H9 (cell line): ENCODE data around the gene KRTAP10-9. TPM values are rescaled to one million over a fixed set of nuclear protein-coding genes. Genes with fewer than 3 reads are reported as not detected.

Experiments
- DNase-seq: peaks from one replicate; pipeline ENCODE4 v3.0.0-alpha.2; 2017
- H2AFZ ChIP-seq: one replicate; pipeline ENCODE4 v1.6.1; 2013; ENCODE audit warnings: mild to moderate bottlenecking, low read length, control low read depth, moderate library complexity
- H2AK5ac ChIP-seq: 2 replicates; pipeline ENCODE4 v1.6.1; 2013; ENCODE audit warnings: low read length, control low read depth, mixed read lengths; ENCODE audit not compliant: insufficient read length
- H2BK120ac ChIP-seq: one replicate; pipeline ENCODE4 v1.6.1; 2013; ENCODE audit warnings: low read depth, mild to moderate bottlenecking, low read length, control low read depth, inconsistent platforms; ENCODE audit not compliant: poor library complexity, severe bottlenecking
- H2BK12ac ChIP-seq: 2 replicates; pipeline ENCODE4 v1.6.1; 2013; ENCODE audit warnings: low read length, control low read depth, mixed read lengths, low read depth; ENCODE audit not compliant: insufficient read length
- H2BK15ac ChIP-seq: 2 replicates; pipeline ENCODE4 v1.6.1; 2013; ENCODE audit warnings: low read depth, low read length, control low read depth
- H2BK20ac ChIP-seq: one replicate; pipeline ENCODE4 v1.6.1; 2013; ENCODE audit warnings: low read depth, mild to moderate bottlenecking, low read length, control low read depth, inconsistent platforms; ENCODE audit not compliant: poor library complexity, severe bottlenecking
- H2BK5ac ChIP-seq: 2 replicates; pipeline ENCODE4 v1.6.1; 2013; ENCODE audit warnings: low read length, control low read depth, mixed read lengths; ENCODE audit not compliant: insufficient read length
- H3K14ac ChIP-seq: 2 replicates; pipeline ENCODE4 v1.6.1; 2013; ENCODE audit warnings: low read length, control low read depth; ENCODE audit not compliant: insufficient read depth
- H3K18ac ChIP-seq: 2 replicates; pipeline ENCODE4 v1.6.1; 2013; ENCODE audit warnings: low read depth, mild to moderate bottlenecking, mixed read lengths, low read length, control low read depth; ENCODE audit not compliant: insufficient read length
- H3K23ac ChIP-seq: 2 replicates; pipeline ENCODE4 v1.6.1; 2013; ENCODE audit warnings: low read length, control low read depth, mixed read lengths, low read depth; ENCODE audit not compliant: insufficient read length
- H3K23me2 ChIP-seq: 2 replicates; pipeline ENCODE4 v1.6.1; 2013; ENCODE audit warnings: low read depth, mild to moderate bottlenecking, mixed read lengths, low read length, control low read depth; ENCODE audit not compliant: insufficient read length, poor library complexity, severe bottlenecking
- H3K27ac ChIP-seq: 2 replicates; pipeline ENCODE4 v1.5.1; 2013; ENCODE audit warnings: low read length, control low read depth, mixed read lengths, low read depth; ENCODE audit not compliant: insufficient read length
- H3K27me3 ChIP-seq: 2 replicates; pipeline ENCODE4 v1.6.1; 2013; ENCODE audit warnings: low read length, control low read depth, inconsistent platforms; ENCODE audit not compliant: insufficient read depth
- H3K4ac ChIP-seq: 2 replicates; pipeline ENCODE4 v1.6.1; 2013; ENCODE audit warnings: low read depth, mild to moderate bottlenecking, control low read depth, inconsistent platforms, low read length, moderate library complexity
- H3K4me1 ChIP-seq: 2 replicates; pipeline ENCODE4 v1.6.1; 2013; ENCODE audit warnings: low read length, control low read depth, inconsistent platforms; ENCODE audit not compliant: insufficient read depth
- H3K4me2 ChIP-seq: 2 replicates; pipeline ENCODE4 v1.6.1; 2013; ENCODE audit warnings: low read length, control low read depth, mixed read lengths; ENCODE audit not compliant: insufficient read length, insufficient read depth
- H3K56ac ChIP-seq: 2 replicates; pipeline ENCODE4 v1.6.1; 2013; ENCODE audit warnings: low read depth, mild to moderate bottlenecking, mixed read lengths, low read length, control low read depth; ENCODE audit not compliant: insufficient read length
- H3K79me1 ChIP-seq: 2 replicates; pipeline ENCODE4 v1.6.1; 2013; ENCODE audit warnings: low read depth, mild to moderate bottlenecking, moderate library complexity, low read length, control low read depth, inconsistent platforms; ENCODE audit not compliant: insufficient read depth, poor library complexity, severe bottlenecking
- H3K79me2 ChIP-seq: 2 replicates; pipeline ENCODE4 v1.6.1; 2013; ENCODE audit warnings: low read length, control low read depth, inconsistent platforms; ENCODE audit not compliant: insufficient read depth
- H3K9ac ChIP-seq: 2 replicates; pipeline ENCODE4 v1.6.1; 2013; ENCODE audit warnings: low read length, control low read depth, mixed read lengths; ENCODE audit not compliant: insufficient read length; ENCODE audit errors: extremely low read depth
- H3K9me3 ChIP-seq: one replicate; pipeline ENCODE4 v1.6.1; 2013; ENCODE audit warnings: low read depth, low read length, inconsistent platforms; ENCODE audit not compliant: control insufficient read depth
- H3T11ph ChIP-seq: one replicate; pipeline ENCODE4 v1.6.1; 2013; ENCODE audit warnings: mild to moderate bottlenecking, low read length, control low read depth, inconsistent platforms
- H4K20me1 ChIP-seq: one replicate; pipeline ENCODE4 v1.6.1; 2013; ENCODE audit not compliant: control insufficient read depth, insufficient read length, insufficient read depth
- H4K5ac ChIP-seq: 2 replicates; pipeline ENCODE4 v1.6.1; 2013; ENCODE audit warnings: low read depth, mild to moderate bottlenecking, mixed read lengths, low read length, control low read depth; ENCODE audit not compliant: insufficient read length
- H4K8ac ChIP-seq: replicated peaks from 2 replicates; pipeline ENCODE4 v1.6.1; 2013; ENCODE audit warnings: low read length, control low read depth, mixed read lengths, low read depth; ENCODE audit not compliant: insufficient read length
- H4K91ac ChIP-seq: 2 replicates; pipeline ENCODE4 v1.6.1; 2013; ENCODE audit warnings: low read depth, mild to moderate bottlenecking, moderate library complexity, mixed read lengths, low read length, control low read depth; ENCODE audit not compliant: insufficient read length
- H3K27ac Mint-ChIP-seq, 3 experiments: 2 replicates in 2 of 3; 3 replicates in 1 of 3; pipeline ENCODE4 v1.8.0; 2020 to 2021; ENCODE audit warnings: mixed read lengths in 3 of 3, mild to moderate bottlenecking in 1 of 3, moderate library complexity in 1 of 3
- H3K27me3 Mint-ChIP-seq: 2 replicates; pipeline ENCODE4 v1.8.0; 2021; ENCODE audit warnings: low read depth, mild to moderate bottlenecking, moderate library complexity, mixed read lengths
- H3K36me3 Mint-ChIP-seq, 3 experiments: 2 replicates in 2 of 3; 3 replicates in 1 of 3; pipeline ENCODE4 v1.8.0; 2020 to 2021; ENCODE audit warnings: low read depth in 3 of 3, mixed read lengths in 3 of 3; ENCODE audit not compliant: insufficient read depth in 1 of 3
- H3K4me1 Mint-ChIP-seq, 2 experiments: 2 replicates each; pipeline ENCODE4 v1.8.0; 2020; ENCODE audit warnings: mixed read lengths in 2 of 2
- H3K4me3 Mint-ChIP-seq, 2 experiments: 2 replicates in 1 of 2; 3 replicates in 1 of 2; pipeline ENCODE4 v1.8.0; 2020 to 2021; ENCODE audit warnings: mild to moderate bottlenecking in 2 of 2, mixed read lengths in 2 of 2, moderate library complexity in 1 of 2
- H3K9me3 Mint-ChIP-seq, 2 experiments: 2 replicates in 1 of 2; 3 replicates in 1 of 2; pipeline ENCODE4 v1.8.0; 2020; ENCODE audit warnings: mild to moderate bottlenecking in 2 of 2, mixed read lengths in 2 of 2, moderate library complexity in 1 of 2
- CTCF ChIP-seq: fragments of 200-600 bp; sonication (generic); conservative IDR thresholded peaks from 3 replicates; pipeline ENCODE4 v1.8.0; 2021; ENCODE audit warnings: antibody characterized with exemption, mild to moderate bottlenecking
- WGBS: extraction: QIAGEN DNeasy Blood & Tissue Kit; methylation state at CpG from one replicate; pipeline ENCODE4 v1.1.7; 2013; ENCODE audit warnings: missing lambda C conversion rate, low lambda C conversion rate, mixed read lengths; ENCODE audit not compliant: insufficient read length; ENCODE audit errors: extremely low coverage; 5-methylcytosine and 5-hydroxymethylcytosine counted together
- total RNA-seq: library from RNA; stranded (reverse); gene quantifications from 2 replicates; pipeline ENCODE4 v1.2.1, GENCODE V29; 2021

KRTAP10-9 gene
- total RNA-seq, 1 experiment from 2014 or later, result not detected

- no peak overlapping the region for H3K14ac ChIP-seq
- H3K23ac ChIP-seq, result no peak overlapping the region
- H2AK5ac ChIP-seq, result no peak overlapping the region
- H3K4me1 Mint-ChIP-seq, result no peaks in the 10 kb centered on the region; a peak in 1 of 4 replicates
- no peak overlapping the region for H4K91ac ChIP-seq
- H3K4me3 Mint-ChIP-seq, result no peak overlapping the region
- no peak overlapping the region for H3K9ac ChIP-seq
- H2BK5ac ChIP-seq, result no peak overlapping the region
- no CpG with 5 or more reads among the region's 1 CpG for WGBS
- H2BK20ac ChIP-seq, result no peak overlapping the region
- H3K23me2 ChIP-seq, result no peaks in the 10 kb centered on the region
- H2BK15ac ChIP-seq, result no peak overlapping the region
- H3K79me1 ChIP-seq, result no peaks in the 10 kb centered on the region
- H3K27ac Mint-ChIP-seq, result no peak overlapping the region
- H3K4ac ChIP-seq, result no peak overlapping the region
- H3K36me3 Mint-ChIP-seq, result peaks cover 12 to 43% (median 17%) of the 10 kb centered on the region in 3 experiments
- H3K4me1 ChIP-seq, result no peaks in the 10 kb centered on the region
- H3K27ac ChIP-seq, result no peak overlapping the region
- no peak overlapping the region for H2BK12ac ChIP-seq
- H3K56ac ChIP-seq, result no peak overlapping the region
- no peaks in the 10 kb centered on the region for H3K79me2 ChIP-seq
- H3K9me3 Mint-ChIP-seq, result peaks cover 38 to 51% of the 10 kb centered on the region in 2 experiments
- no peak overlapping the region for H4K5ac ChIP-seq
- peaks cover 9% of the 10 kb centered on the region for H3K27me3 Mint-ChIP-seq
- no peak overlapping the region for H2AFZ ChIP-seq
- no peaks in the 10 kb centered on the region for H4K20me1 ChIP-seq
- no peak overlapping the region for H2BK120ac ChIP-seq
- no peak overlapping the region for H3K18ac ChIP-seq
- H4K8ac ChIP-seq, result no peak overlapping the region
- no peak overlapping the region for H3K4me2 ChIP-seq
- H3K9me3 ChIP-seq, result no peaks in the 10 kb centered on the region
- TF ChIP-seq CTCF, result no peak
- DNase-seq, result no peak
- no peaks in the 10 kb centered on the region for H3K27me3 ChIP-seq
- H3T11ph ChIP-seq, result no peak overlapping the region
Observed at GRCh38 chr21:44671911-44672310, 45.0 kb downstream of the KRTAP10-9 start.
